ENCODE data around the gene BMPR1A.
"Not testable (repeated sequence)": the region's sequence is repeated elsewhere in the genome, so short reads cannot be mapped to it uniquely, and the experiment has no call there.

DNA sequence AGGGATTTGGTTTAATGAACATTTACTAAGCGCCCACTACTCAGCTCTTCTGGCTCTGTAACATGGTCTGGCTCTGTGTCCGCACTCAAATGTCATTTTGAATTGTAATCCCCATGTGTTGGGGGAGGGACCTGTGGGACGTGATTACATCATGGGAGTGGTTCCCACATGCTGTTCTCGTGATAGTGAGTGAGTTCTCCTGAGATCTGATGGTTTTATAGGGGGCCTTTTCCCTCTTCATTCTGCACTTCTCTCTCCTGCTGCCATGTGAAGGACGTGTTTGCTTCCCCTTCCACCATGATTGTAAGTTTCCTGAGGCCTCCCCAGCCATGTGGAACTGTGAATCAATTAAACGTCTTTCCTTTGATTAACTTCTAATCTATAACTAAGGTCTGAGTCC lies 224.6 kb downstream of the BMPR1A start:
- TF ChIP-seq GABPB1 (CRISPR knock-in tag; IDR thresholded peaks at IDR 0.05); ZBTB21 (CRISPR knock-in tag; IDR thresholded peaks at IDR 0.05; ENCODE audit: borderline replicate concordance); CTCF (IDR thresholded peaks at IDR 0.05); FOXJ3 (CRISPR knock-in tag; IDR thresholded peaks at IDR 0.05; ENCODE audit: borderline replicate concordance); FOXP1 (CRISPR knock-in tag; IDR thresholded peaks at IDR 0.05; ENCODE audit: borderline replicate concordance); SP1 (CRISPR knock-in tag; conservative IDR thresholded peaks at IDR 0.05): not testable (repeated sequence)
- TF ChIP-seq, protein P1, sequence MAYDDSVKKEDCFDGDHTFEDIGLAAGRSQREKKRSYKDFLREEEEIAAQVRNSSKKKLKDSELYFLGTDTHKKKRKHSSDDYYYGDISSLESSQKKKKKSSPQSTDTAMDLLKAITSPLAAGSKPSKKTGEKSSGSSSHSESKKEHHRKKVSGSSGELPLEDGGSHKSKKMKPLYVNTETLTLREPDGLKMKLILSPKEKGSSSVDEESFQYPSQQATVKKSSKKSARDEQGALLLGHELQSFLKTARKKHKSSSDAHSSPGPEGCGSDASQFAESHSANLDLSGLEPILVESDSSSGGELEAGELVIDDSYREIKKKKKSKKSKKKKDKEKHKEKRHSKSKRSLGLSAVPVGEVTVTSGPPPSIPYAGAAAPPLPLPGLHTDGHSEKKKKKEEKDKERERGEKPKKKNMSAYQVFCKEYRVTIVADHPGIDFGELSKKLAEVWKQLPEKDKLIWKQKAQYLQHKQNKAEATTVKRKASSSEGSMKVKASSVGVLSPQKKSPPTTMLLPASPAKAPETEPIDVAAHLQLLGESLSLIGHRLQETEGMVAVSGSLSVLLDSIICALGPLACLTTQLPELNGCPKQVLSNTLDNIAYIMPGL (CRISPR knock-in tag; IDR thresholded peaks at IDR 0.05), result not testable (repeated sequence)
